Measurements from ENCODE around the gene BRME1.

Gene BRME1

DNA sequence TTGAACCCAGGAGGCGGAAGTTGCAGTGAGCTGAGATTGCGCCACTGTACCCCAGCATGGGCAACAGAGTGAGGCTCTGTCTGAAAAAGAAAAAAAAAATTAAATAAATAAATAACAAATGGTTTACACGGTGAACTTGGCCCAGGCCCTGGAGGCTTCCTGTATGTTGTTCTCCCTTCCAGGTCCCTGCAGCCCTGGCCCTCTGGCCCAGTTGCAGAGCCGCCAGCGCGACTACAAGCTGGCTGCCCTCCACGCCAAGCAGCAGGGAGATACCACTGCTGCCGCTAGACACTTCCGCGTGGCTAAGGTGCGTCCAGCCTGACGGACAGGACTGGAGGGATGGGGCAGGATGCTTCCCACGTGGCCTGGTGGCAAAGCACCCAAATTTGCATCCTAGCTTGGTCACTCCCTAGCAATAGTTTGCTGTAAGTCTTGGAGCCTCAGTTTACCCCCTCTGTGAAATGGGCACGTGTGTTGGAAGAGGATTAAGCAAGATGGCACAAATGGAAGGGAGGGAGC is 12.0 kb upstream of the BRME1 start:
- TF ChIP-seq POLR2A (IDR thresholded peaks at IDR 0.05; ENCODE audit: low read depth, low read length), result no peak
- TF ChIP-seq POU2F2 (IDR thresholded peaks at IDR 0.05; ENCODE audit: low read depth, low read length), result no peak
- TF ChIP-seq SPI1 (IDR thresholded peaks at IDR 0.05; ENCODE audit: low read depth, low read length), result no peak
- TF ChIP-seq TAF1 (IDR thresholded peaks at IDR 0.05; ENCODE audit: low read depth, low read length), result no peak
- no peak for TF ChIP-seq PAX5 (IDR thresholded peaks at IDR 0.05; ENCODE audit: insufficient read depth, low read length, severe bottlenecking)
- no peak for TF ChIP-seq POLR2AphosphoS5 (IDR thresholded peaks at IDR 0.05; ENCODE audit: low read depth, low read length)
- DNase-seq (ENCODE audit: insufficient read length, low spot score) (no peak), FAIRE-seq (no peak)

GRCh38 chr19:13914777-13915176 is 8.9 kb upstream of the BRME1 start:
- no peak for TF ChIP-seq SPI1 (IDR thresholded peaks at IDR 0.05; ENCODE audit: low read depth, low read length)
- TF ChIP-seq POLR2AphosphoS5 (IDR thresholded peaks at IDR 0.05; ENCODE audit: low read depth, low read length), result no peak
- TF ChIP-seq PAX5 (IDR thresholded peaks at IDR 0.05; ENCODE audit: insufficient read depth, low read length, severe bottlenecking), result no peak
- no peak for TF ChIP-seq POU2F2 (IDR thresholded peaks at IDR 0.05; ENCODE audit: low read depth, low read length)
- TF ChIP-seq POLR2A (IDR thresholded peaks at IDR 0.05; ENCODE audit: low read depth, low read length), result no peak
- no peak for TF ChIP-seq TAF1 (IDR thresholded peaks at IDR 0.05; ENCODE audit: low read depth, low read length)
- no peak for FAIRE-seq
- no peak for DNase-seq (ENCODE audit: insufficient read length, low spot score)

DNA sequence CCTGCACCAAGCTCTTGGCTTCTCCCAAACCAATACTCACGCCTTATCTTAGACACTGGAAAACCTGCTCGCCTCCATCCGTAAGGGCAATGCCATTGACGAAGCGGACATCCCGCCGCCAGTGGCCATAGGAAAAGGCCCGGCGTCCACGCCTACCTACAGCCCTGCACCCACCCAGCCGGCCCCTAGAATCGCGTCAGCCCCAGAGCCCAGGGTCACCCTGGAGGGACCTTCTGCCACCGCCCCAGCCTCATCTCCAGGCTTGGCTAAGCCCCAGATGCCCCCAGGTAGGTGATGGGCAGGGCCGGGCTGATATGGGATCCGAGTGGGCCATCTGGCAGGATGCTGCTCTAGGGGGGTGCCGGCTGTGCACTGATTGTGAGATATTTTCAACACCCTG is 7.4 kb upstream of the BRME1 start:
- no peak for FAIRE-seq

GRCh38 chr19:13909430-13909829 is 3.5 kb upstream of the BRME1 start:
- DNase-seq (ENCODE audit: insufficient read length, low spot score), result no peak
- TF ChIP-seq POLR2AphosphoS5 (IDR thresholded peaks at IDR 0.05; ENCODE audit: low read depth, low read length), result no peak
- no peak for TF ChIP-seq TAF1 (IDR thresholded peaks at IDR 0.05; ENCODE audit: low read depth, low read length)
- no peak for TF ChIP-seq PAX5 (IDR thresholded peaks at IDR 0.05; ENCODE audit: insufficient read depth, low read length, severe bottlenecking)
- no peak for FAIRE-seq

More for the DNA sequence above, 7.4 kb upstream of the BRME1 start:
- DNase-seq (ENCODE audit: insufficient read length, low spot score), result no peak
- TF ChIP-seq POU2F2 (IDR thresholded peaks at IDR 0.05; ENCODE audit: low read depth, low read length) (no peak), TAF1 (IDR thresholded peaks at IDR 0.05; ENCODE audit: low read depth, low read length) (no peak), POLR2A (IDR thresholded peaks at IDR 0.05; ENCODE audit: low read depth, low read length) (no peak), PAX5 (IDR thresholded peaks at IDR 0.05; ENCODE audit: insufficient read depth, low read length, severe bottlenecking) (no peak), POLR2AphosphoS5 (IDR thresholded peaks at IDR 0.05; ENCODE audit: low read depth, low read length) (no peak), SPI1 (IDR thresholded peaks at IDR 0.05; ENCODE audit: low read depth, low read length) (no peak)

- DNase-seq (ENCODE audit: insufficient read length, low spot score) (no peak), FAIRE-seq (no peak)
- no peak for TF ChIP-seq TAF1 (IDR thresholded peaks at IDR 0.05; ENCODE audit: low read depth, low read length)
- no peak for TF ChIP-seq POLR2A (IDR thresholded peaks at IDR 0.05; ENCODE audit: low read depth, low read length)
- no peak for TF ChIP-seq POU2F2 (IDR thresholded peaks at IDR 0.05; ENCODE audit: low read depth, low read length)
- TF ChIP-seq POLR2AphosphoS5 (IDR thresholded peaks at IDR 0.05; ENCODE audit: low read depth, low read length), result no peak
- no peak for TF ChIP-seq SPI1 (IDR thresholded peaks at IDR 0.05; ENCODE audit: low read depth, low read length)
- no peak for TF ChIP-seq PAX5 (IDR thresholded peaks at IDR 0.05; ENCODE audit: insufficient read depth, low read length, severe bottlenecking)
These were observed 2.8 kb upstream of the BRME1 start for GRCh38 chr19:13908674-13909073.

GRCh38 chr19:13906910-13907309 is 993 bp upstream of the BRME1 start:
- TF ChIP-seq SPI1 (IDR thresholded peaks at IDR 0.05; ENCODE audit: low read depth, low read length) (no peak), TAF1 (IDR thresholded peaks at IDR 0.05; ENCODE audit: low read depth, low read length) (no peak), PAX5 (IDR thresholded peaks at IDR 0.05; ENCODE audit: insufficient read depth, low read length, severe bottlenecking) (no peak)
- FAIRE-seq (no peak), DNase-seq (ENCODE audit: insufficient read length, low spot score) (no peak)

- FAIRE-seq, result no peak
- DNase-seq (ENCODE audit: insufficient read length, low spot score), result no peak
- TF ChIP-seq PAX5 (IDR thresholded peaks at IDR 0.05; ENCODE audit: insufficient read depth, low read length, severe bottlenecking) (no peak), TAF1 (IDR thresholded peaks at IDR 0.05; ENCODE audit: low read depth, low read length) (no peak), POLR2AphosphoS5 (IDR thresholded peaks at IDR 0.05; ENCODE audit: low read depth, low read length) (no peak), POU2F2 (IDR thresholded peaks at IDR 0.05; ENCODE audit: low read depth, low read length) (no peak), SPI1 (IDR thresholded peaks at IDR 0.05; ENCODE audit: low read depth, low read length) (no peak)
These were observed 596 bp upstream of the BRME1 start for GRCh38 chr19:13906521-13906904.

DNA sequence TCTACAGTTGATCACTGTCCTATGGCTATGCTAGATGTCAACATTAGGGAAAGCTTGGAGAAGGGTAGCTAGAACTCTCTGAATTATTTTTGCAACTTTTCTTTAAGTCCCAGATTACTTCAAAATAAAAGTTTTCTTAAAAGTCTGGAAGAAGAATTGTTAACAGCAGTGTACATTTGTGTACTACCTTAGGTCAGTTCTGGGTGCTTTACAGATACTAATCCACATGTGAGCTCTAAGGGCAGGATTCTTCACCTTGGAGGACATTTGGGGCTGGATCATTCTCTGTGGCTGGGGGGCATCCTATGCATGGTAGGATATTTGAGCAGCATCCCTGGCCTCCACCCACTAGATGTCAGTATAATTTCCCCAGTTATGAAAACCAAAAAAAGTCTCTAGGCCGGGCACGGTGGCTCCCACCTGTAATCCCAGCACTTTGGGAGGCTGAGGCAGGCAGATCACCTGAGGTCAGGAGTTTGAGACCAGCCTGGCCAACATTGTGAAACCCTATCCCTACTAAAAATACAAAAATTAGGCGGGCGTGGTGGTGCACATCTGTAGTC is 2.8 kb downstream of the BRME1 start:
- no peak for TF ChIP-seq TAF1 (IDR thresholded peaks at IDR 0.05; ENCODE audit: low read depth, low read length)
- TF ChIP-seq POU2F2 (IDR thresholded peaks at IDR 0.05; ENCODE audit: low read depth, low read length), result 0 out of 2 replicates have a peak, but pooled peaks have one; percentile 25
- no peak for TF ChIP-seq POLR2AphosphoS5 (IDR thresholded peaks at IDR 0.05; ENCODE audit: low read depth, low read length)
- DNase-seq (ENCODE audit: insufficient read length, low spot score) (no peak), FAIRE-seq (no peak)

DNA sequence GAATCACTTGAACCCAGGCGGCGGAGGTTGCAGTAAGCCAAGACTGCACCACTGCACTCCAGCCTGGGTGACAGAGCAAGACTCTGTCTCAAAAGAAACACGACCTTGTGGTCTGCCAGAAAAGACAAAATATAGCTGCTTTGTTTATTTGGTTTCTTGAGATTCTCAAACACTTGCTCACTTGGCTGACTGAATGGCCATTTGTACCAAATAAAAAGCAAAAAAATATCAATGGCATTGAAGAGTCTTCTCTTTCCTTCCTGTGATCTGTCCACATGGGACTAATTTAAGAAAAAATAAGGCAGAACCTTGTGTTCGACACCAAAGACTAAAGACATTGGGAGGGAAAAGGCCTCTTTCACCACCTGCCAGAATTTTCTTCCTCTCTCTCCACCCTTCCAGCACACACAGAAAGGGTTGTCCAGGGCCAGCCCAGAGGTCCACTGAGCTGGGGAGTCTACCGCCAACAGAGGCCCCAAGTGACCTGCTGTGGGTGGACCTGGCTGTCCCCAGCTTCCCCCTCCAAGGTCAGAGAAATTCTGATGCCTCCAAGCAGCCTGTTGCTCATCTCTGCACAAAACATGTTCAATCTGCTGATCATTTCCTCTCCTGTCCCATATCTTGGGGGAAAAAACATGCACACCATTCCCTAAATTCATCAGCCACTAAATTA is 5.9 kb downstream of the BRME1 start:
- no peak for TF ChIP-seq POLR2AphosphoS5 (IDR thresholded peaks at IDR 0.05; ENCODE audit: low read depth, low read length)

DNA sequence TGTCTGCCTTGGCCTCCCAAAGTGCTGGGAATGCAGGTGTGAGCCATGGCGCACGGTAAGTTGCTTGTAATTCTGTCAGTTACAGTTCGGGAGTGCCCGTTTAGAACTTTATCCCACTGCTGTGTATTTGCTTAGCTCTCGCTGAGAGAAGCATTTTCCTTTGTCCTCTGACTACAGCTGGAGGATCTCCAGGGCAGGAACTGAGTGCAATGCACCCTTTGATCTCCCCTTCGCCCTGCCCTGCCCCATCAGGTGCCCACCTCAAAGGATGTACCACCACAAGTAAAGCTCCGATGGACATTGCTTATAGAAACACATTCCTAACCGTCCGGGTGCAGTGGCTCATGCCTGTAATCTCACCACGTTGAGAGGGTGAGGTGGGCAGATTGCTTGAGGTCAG is 6.5 kb downstream of the BRME1 start:
- FAIRE-seq (no peak), DNase-seq (ENCODE audit: insufficient read length, low spot score) (no peak)
- TF ChIP-seq TAF1 (IDR thresholded peaks at IDR 0.05; ENCODE audit: low read depth, low read length) (no peak), POU2F2 (IDR thresholded peaks at IDR 0.05; ENCODE audit: low read depth, low read length) (no peak), POLR2AphosphoS5 (IDR thresholded peaks at IDR 0.05; ENCODE audit: low read depth, low read length) (no peak), SPI1 (IDR thresholded peaks at IDR 0.05; ENCODE audit: low read depth, low read length) (no peak), PAX5 (IDR thresholded peaks at IDR 0.05; ENCODE audit: insufficient read depth, low read length, severe bottlenecking) (no peak), POLR2A (IDR thresholded peaks at IDR 0.05; ENCODE audit: low read depth, low read length) (no peak)

More for the DNA sequence above, 5.9 kb downstream of the BRME1 start:
- FAIRE-seq (no peak), DNase-seq (ENCODE audit: insufficient read length, low spot score) (no peak)
